SW 1271 (cell line): ENCODE data around the gene ATP2A1.
"Not testable (repeated sequence)": the region's sequence is repeated elsewhere in the genome, so short reads cannot be mapped to it uniquely, and the experiment has no call there.

Source experiments
- DNase-seq, 2 experiments: peaks; one replicate each; lab custom pipeline; 2025; lab: John Stamatoyannopoulos, UW

Gene ATP2A1

DNA sequence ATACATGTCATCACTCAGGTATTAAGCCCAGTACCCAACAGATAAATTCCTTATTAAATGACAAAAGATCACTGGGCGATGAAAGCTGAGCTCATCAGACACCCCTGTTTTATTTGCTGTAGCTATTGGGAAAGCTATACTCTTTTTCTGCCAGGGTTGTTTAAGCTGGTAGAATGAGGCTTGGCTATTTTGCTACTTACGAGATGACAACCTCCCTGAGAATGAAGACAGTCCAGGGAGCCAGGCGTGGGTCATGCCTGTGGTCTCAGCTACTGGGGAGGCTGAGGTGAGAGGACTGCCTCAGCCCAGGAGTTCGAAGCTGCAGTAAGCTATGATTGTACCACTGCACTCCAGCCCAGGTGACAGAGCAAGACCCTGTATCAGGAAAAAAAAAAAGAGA, 19.0 kb upstream of the ATP2A1 start:
- DNase-seq, result no peak

DNA sequence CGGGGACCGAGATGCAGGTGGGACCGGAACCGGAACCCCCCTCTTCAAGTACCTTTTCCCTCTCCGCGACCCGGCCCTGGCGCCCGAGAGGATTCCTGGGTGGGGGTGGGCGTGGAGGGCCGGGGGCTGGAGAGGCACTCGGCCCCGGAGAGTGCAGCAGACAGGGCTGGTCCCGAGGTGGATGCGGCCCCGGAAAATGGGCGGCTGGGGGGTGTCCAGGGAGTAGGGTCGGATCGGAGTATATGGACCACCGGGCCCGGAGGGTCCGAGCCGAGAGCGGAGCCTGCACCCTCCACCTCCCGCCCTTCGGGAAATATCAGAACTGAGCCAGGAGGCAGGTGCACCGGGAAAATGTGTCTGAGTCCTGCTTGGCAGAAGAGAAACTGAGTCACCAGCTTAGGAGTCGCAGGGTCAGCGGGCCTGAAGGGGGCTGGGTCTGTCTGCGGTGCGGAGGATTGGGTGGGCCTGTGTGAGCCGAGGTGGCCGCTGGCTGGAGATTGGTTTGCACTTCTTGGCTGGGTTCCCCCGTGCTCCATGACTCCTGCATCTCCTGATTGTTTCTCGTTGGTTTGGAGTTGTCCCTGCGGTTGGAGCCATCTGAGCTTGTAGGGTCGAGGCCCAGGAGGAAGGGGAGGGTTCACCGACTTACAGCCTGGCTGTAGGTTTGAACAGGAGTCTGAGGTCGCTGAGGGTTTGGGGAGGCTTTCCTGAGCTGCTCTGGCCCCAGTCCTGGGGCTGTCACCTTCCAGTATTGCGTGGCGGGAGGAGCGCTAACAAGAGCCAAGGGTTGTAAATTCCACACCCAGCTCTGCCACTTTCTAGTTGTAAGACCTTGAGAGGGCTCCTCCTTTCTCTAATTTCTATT, 14.1 kb upstream of the ATP2A1 start:
- DNase-seq, result no peak

GRCh38 chr16:28865001-28865688, 13.1 kb upstream of the ATP2A1 start:
- no peak for DNase-seq

DNA sequence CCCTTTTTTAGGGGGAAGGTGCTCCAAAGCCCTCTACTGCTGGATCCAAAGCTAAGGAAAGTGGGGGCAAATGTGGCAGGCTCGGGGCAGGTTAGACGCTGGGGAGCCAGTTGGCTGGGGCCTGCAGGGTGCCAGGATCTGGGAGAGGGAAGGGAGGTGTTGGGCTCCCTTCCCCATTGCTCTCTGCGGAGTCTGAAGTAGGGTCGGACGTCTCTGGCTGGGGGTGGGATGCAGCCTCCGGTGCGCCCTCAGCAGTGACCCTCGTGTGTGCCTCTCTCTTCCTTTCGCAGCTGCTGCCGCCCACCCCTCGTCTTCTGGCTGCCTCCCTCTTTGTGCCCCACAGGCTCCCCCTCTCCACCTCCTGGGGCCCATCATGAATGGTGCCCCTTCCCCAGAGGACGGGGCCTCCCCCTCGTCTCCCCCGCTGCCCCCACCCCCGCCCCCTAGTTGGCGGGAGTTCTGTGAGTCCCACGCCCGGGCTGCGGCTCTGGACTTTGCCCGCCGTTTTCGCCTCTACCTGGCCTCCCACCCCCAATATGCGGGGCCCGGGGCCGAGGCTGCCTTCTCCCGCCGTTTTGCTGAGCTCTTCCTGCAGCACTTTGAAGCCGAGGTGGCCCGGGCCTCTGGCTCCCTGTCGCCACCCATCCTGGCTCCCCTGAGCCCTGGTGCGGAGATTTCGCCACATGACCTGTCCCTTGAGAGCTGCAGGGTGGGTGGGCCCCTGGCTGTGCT, 12.4 kb upstream of the ATP2A1 start:
- DNase-seq, result no peak

- no peak for DNase-seq
Observed at GRCh38 chr16:28866454-28866804, 11.9 kb upstream of the ATP2A1 start.

DNA sequence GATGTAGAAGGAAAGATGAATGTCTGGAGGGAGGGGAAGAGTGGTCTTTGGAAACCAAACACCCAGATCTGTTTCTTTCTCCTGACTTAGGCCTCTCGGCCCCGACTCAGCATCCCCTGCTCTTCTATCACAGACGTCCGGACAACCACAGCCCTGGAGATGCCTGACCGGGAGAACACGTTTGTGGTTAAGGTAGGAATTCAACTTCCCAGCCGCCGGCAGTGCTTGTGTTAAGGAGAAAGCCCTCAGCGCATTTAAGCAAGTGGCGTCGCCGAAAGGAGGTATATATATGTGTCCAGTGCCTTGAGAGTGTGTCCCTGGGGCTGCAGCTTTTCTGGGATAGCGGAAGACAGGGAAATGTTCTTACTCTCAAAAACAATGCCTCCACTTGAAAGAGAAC, 11.0 kb upstream of the ATP2A1 start:
- no peak for DNase-seq

DNA sequence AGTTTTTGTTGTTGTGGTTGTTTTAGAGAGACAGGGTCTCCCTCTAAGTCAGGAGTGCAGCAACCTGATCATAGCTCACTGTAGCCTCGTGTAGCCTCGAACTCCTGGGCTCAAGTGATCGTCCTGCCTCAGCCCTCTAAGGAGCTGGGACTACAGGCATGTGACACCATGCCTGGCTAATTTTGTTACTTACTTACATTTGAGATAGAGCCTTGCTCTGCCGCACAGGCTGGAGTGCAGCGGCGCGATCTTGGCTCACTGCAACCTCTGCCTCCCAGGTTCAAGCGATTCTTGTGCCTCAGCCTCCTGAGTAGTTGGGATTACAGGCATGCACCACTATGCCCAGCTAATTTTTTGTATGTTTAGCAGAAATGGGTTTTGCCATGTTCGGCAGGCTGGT, 10.6 kb upstream of the ATP2A1 start:
- not testable (repeated sequence) for DNase-seq

- DNase-seq, result no peak
Observed at GRCh38 chr16:28869201-28869600, 9.1 kb upstream of the ATP2A1 start.

- DNase-seq, result no peak
Observed at GRCh38 chr16:28872952-28873351, 5.3 kb upstream of the ATP2A1 start.

DNA sequence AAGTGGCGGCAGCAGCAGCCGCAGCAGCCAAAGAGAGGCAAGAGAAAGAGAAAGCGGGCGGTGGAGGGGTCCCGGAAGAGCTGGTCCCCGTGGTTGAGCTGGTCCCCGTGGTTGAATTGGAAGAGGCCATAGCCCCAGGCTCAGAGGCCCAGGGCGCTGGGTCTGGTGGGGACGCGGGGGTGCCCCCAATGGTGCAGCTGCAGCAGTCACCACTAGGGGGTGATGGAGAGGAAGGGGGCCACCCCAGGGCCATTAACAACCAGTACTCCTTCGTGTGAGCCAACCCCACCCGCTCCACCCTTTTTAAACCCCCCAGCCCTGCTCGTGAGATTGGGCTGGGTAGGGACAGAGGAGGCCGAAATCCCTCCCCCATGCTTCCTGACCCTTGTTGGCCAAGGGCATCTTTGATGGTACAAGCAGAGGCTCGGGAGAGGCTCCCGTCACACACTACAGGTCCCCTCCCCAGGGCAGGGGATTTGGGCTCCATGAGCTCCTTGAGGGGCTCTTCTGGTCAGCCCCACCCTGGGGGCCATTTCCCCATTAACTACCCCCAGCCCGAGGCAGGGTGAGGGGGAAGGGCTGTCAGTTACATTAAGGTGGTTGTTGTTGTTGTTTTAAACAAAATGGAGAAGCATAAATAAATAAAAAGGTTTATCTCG, 4.6 kb upstream of the ATP2A1 start:
- DNase-seq, result no peak

DNA sequence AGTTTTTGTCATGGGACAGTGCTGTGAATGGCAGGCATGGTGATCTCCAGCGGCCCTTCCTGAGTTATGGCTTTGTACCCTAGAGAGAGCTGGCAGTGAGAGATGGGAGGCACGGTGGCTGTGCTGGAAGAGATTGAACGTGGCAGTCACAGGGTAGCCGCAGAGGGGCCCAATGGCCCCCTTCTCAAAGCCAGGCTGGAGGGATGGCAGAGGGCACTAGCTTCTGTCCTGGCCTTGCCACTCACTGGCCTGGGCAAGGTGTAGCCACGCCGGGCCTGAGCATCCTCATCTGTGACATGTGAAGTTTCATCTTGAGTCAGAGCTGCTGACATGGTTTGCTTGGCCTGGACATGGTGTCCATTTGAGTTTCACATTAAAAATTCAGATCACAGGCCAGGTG, 3.9 kb upstream of the ATP2A1 start:
- no peak for DNase-seq

DNA sequence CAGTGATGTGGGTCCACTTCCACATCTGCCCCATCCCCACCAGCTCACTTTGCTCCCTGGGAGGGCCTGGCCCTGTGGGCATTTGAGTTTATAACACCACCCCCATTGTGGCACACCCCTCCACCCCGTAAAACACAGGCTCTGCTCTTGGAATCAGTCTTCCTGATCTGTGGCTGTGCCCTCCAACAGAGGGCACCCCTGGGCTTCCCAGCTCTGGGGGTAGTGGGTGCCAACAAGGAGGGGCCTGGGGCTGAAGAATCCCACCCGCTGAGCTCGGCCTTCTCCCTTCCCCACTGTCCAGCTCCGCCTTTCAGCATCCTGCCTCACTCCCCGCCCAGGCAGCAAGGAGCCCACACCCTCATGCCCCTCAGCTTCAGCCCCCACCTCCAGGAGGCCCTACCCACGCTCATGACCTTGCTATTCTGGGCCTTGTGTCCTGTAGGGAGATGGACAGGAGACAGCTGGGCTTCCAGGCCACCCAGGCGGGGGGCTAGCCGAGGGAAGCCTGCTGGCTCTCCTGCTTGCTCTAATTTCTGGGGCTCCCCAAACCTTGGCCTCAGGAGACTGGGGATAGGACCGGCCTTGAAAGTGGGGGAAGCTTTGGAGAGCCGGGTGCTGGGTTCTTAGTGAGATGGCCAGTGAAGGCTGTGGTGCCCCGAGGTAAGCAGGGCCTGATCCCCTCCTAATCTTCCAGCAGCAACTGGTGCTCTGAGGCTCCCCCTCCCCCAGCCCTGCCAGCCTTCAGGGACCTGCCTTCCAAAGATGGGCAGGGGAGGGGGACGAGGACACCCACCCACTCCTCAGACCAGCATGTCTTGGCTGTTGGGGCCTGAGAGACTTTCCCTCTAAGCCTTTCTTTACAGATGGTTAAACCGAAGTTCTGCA, 2.9 kb upstream of the ATP2A1 start:
- no peak for DNase-seq

GRCh38 chr16:28876019-28876659, 2.1 kb upstream of the ATP2A1 start:
- no peak for DNase-seq

DNA sequence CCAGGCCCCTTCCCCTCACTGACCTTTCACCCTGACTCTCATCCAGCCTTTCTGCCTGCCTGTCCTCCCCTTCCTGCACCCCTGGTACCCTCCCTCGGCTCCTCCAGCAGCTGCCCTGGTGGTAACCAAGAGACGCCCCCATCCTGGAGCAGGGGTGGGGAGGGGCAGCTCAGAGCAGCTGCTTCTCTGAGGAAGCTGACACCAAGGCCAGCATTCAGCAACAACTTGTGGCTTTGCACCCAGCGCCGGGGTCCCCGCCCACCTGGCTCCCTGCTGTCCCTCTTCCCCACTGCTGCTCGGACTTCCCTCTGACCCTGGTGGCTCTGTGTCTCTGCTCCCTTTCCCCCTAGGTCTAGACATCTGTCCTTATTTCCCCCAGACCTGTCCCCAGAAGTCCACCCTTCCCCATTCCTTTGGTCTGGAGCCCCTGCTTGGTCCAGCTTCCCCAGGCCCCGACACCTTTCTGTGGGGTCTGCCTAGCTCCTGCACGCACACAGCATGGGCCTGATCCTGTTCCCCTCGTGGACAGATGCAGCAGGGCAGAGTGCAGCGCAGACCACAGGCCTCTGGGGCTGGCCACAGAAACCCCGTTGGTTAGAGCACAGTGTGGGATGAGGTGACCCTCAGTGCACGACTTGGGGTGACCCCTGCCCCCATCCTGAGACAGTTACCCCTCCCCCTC, 1.2 kb upstream of the ATP2A1 start:
- no peak for DNase-seq

DNA sequence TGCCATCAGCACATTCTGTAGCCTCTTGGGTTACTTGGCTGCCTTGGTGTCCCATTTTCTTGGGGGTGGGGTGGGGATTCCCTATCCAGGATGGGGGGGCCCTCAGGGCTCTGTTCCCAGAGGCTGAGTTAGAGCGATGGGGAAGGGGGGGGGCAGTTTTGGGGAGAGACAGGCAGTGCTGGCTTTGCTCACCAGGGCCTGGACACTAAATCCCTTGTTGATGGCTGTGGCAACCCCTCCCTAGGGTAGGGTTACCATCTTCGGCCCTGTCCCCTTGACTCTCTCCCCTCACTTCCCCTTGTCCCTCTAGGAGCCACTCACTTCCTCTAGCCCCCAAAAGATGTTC, 660 bp upstream of the ATP2A1 start:
- DNase-seq, result no peak

DNA sequence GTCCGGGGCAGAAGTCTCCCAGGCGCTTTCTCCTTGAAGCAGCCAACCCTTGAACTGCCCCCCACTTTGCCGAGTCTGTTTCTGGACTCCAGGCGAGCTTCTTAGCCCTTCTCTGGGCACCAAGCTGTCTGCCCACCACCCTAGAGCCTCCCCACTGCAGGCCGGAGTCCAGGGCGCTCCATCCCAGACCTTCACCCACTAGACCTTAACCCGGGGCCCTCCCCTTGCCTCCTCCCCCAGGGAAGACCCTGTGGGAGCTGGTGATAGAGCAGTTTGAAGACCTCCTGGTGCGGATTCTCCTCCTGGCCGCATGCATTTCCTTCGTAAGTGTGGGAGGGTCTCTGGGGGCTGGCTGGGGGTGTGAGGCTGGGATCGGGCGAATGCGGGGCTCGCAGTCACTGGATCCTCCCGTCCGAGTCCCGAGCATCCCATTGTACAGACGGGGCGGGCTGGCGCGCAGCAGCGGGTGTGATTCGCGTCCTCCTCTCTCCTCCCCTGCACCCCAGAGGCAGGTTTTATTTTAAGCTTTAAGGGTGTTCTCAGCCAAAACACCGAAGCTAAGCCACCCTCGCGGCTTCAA, 1.1 kb downstream of the ATP2A1 start:
- peak in 1 of 2 experiments; percentile 70 for DNase-seq

DNA sequence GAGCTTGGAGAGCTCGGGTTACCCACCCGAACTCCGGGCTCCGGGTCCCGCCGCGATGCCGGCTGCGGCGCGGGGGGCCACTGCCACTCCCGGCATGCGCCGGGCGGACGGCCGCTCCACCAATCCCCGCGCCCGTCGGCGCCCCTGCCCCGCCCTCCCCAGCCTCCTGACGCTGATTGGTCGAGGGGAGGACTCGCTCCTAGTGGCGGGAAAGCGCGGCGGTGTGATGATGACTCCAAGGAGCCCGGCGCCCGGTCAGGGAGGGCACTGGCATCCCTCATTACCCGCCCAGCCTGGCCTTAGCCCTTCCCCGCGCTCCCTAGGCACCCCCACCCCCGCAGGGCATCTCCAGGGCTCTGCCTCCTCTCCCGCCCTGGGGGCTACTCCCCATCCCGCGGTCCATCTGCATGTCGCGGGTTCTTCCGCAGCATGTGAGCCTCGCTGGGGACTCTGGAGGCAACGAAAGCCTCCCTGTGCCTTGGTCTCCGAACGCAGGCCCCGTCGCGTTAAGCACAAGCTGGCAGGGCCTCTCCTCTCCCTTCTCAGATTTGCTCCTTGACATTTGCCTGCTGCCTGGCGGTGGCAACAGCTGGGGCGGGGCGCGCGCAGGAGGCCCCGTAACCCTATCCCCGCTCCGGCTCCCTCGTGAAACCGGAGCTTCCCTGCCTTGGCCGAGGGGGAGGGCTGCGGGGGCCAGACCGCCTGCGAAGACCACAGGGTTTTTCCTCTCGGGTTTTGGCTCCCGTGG, 1.7 kb downstream of the ATP2A1 start:
- DNase-seq, result peak; percentile 70 to 92

GRCh38 chr16:28880589-28880915, 2.3 kb downstream of the ATP2A1 start:
- DNase-seq, result no peak

GRCh38 chr16:28880955-28881354, 2.7 kb downstream of the ATP2A1 start:
- DNase-seq, result no peak
